Mesenchymal stem cell (in vitro differentiated cells and primary cell): ENCODE measurements around the gene QPCTL. TPM values are rescaled to one million over a fixed set of nuclear protein-coding genes. Genes with fewer than 3 reads are reported as not detected.

Source experiments
- DNase-seq: peaks from one replicate; pipeline ENCODE4 v3.0.0-alpha.2; 2013
- H2AFZ ChIP-seq: one replicate; pipeline ENCODE4 v1.6.1; 2013; ENCODE audit warnings: low read depth, mild to moderate bottlenecking, control low read depth, inconsistent platforms, low read length, moderate library complexity
- H2AK5ac ChIP-seq: 2 replicates; pipeline ENCODE4 v1.6.1; 2013; ENCODE audit warnings: low read length, moderate library complexity, mild to moderate bottlenecking, inconsistent platforms; ENCODE audit not compliant: severe bottlenecking
- H2BK120ac ChIP-seq: one replicate; pipeline ENCODE4 v1.6.1; 2013; ENCODE audit warnings: low read depth, mild to moderate bottlenecking, inconsistent platforms, low read length, moderate library complexity
- H2BK12ac ChIP-seq, 2 experiments: one replicate each; pipeline ENCODE4 v1.6.1; 2013; ENCODE audit warnings: inconsistent platforms in 2 of 2, low read length in 2 of 2, mild to moderate bottlenecking in 2 of 2, moderate library complexity in 2 of 2, control low read depth in 1 of 2
- H2BK15ac ChIP-seq: one replicate; pipeline ENCODE4 v1.6.1; 2013; ENCODE audit warnings: mild to moderate bottlenecking, low read depth, inconsistent platforms; ENCODE audit not compliant: poor library complexity, severe bottlenecking
- H2BK5ac ChIP-seq: 2 replicates; pipeline ENCODE4 v1.6.1; 2013; ENCODE audit warnings: low read depth, mild to moderate bottlenecking, low read length, control low read depth, inconsistent platforms; ENCODE audit not compliant: poor library complexity, severe bottlenecking
- H3K14ac ChIP-seq, 2 experiments: one replicate each; pipeline ENCODE4 v1.6.1; 2013; ENCODE audit warnings: inconsistent platforms in 2 of 2, low read length in 2 of 2, control low read depth in 1 of 2, mild to moderate bottlenecking in 1 of 2, moderate library complexity in 1 of 2
- H3K18ac ChIP-seq, 2 experiments: one replicate each; pipeline ENCODE4 v1.6.1; 2013; ENCODE audit warnings: inconsistent platforms in 2 of 2, low read length in 2 of 2, control low read depth in 1 of 2, low read depth in 1 of 2, mild to moderate bottlenecking in 1 of 2
- H3K23ac ChIP-seq, 2 experiments: one replicate each; pipeline ENCODE4 v1.6.1; 2013; ENCODE audit warnings: inconsistent platforms in 2 of 2, low read length in 2 of 2, mild to moderate bottlenecking in 2 of 2, moderate library complexity in 2 of 2, control low read depth in 1 of 2
- H3K27ac ChIP-seq: 2 replicates; pipeline ENCODE4 v1.5.1; 2013; ENCODE audit warnings: mild to moderate bottlenecking, moderate library complexity, low read length, control low read depth, inconsistent platforms; ENCODE audit not compliant: poor library complexity, severe bottlenecking
- H3K27me3 ChIP-seq, 2 experiments: 2 replicates each; pipeline versions ENCODE4 v1.6.1 to v1.7.0; 2013; ENCODE audit warnings: low read length in 2 of 2, mild to moderate bottlenecking in 2 of 2, moderate library complexity in 2 of 2, control low read depth in 1 of 2, inconsistent platforms in 1 of 2; ENCODE audit not compliant: control insufficient read depth in 1 of 2, insufficient read depth in 1 of 2
- H3K36me3 ChIP-seq, 2 experiments: 2 replicates each; pipeline versions ENCODE4 v1.6.1 to v1.7.0; 2013; ENCODE audit warnings: low read length in 2 of 2, control low read depth in 1 of 2, inconsistent platforms in 1 of 2, low read depth in 1 of 2, mild to moderate bottlenecking in 1 of 2; ENCODE audit not compliant: insufficient read depth in 2 of 2, control insufficient read depth in 1 of 2
- H3K4ac ChIP-seq, 2 experiments: one replicate each; pipeline ENCODE4 v1.6.1; 2013; ENCODE audit warnings: inconsistent platforms in 2 of 2, low read length in 2 of 2, mild to moderate bottlenecking in 2 of 2, moderate library complexity in 2 of 2, control low read depth in 1 of 2, low read depth in 1 of 2
- H3K4me1 ChIP-seq: 2 replicates; pipeline ENCODE4 v1.6.1; 2013; ENCODE audit warnings: low read depth, low read length, control low read depth; ENCODE audit not compliant: control insufficient read depth, insufficient read depth
- H3K4me2 ChIP-seq: 2 replicates; pipeline ENCODE4 v1.6.1; 2013; ENCODE audit warnings: low read length, mild to moderate bottlenecking, inconsistent platforms; ENCODE audit not compliant: poor library complexity, severe bottlenecking
- H3K4me3 ChIP-seq, 2 experiments: 2 replicates each; pipeline versions ENCODE4 v1.5.1 to v1.7.0; 2013; ENCODE audit warnings: low read length in 2 of 2, mild to moderate bottlenecking in 2 of 2, control low read depth in 1 of 2, low read depth in 1 of 2; ENCODE audit not compliant: insufficient read depth in 1 of 2
- H3K79me1 ChIP-seq: replicated peaks from 2 replicates; pipeline ENCODE4 v1.6.1; 2013; ENCODE audit warnings: mild to moderate bottlenecking, control low read depth, low read length, inconsistent platforms; ENCODE audit not compliant: poor library complexity, severe bottlenecking
- H3K9ac ChIP-seq: 2 replicates; pipeline ENCODE4 v1.7.0; 2013; ENCODE audit warnings: mild to moderate bottlenecking, low read length, moderate library complexity
- H3K9me3 ChIP-seq: 2 replicates; pipeline ENCODE4 v1.7.0; 2013; ENCODE audit warnings: mild to moderate bottlenecking, low read length; ENCODE audit not compliant: control insufficient read depth
- H4K8ac ChIP-seq: one replicate; pipeline ENCODE4 v1.6.1; 2013; ENCODE audit warnings: inconsistent platforms, mild to moderate bottlenecking, low read length, moderate library complexity
- H4K91ac ChIP-seq: one replicate; pipeline ENCODE4 v1.6.1; 2013; ENCODE audit warnings: mild to moderate bottlenecking, low read length, inconsistent platforms
- WGBS: methylation state at CpG from one replicate; pipeline ENCODE4 v1.1.7; 2013; ENCODE audit warnings: mixed read lengths; 5-methylcytosine and 5-hydroxymethylcytosine counted together
- small RNA-seq: library from polyadenylated mRNA; stranded (forward); fragments of <200 nt; extraction: miRNeasy Mini kit (QIAGEN cat#:217004); gene quantifications from one replicate; pipeline ENCODE3, GENCODE V24; 2013; ENCODE audit warnings: low read depth

Gene QPCTL

GRCh38 chr19:45753548-45753947 lies 61.1 kb downstream of the QPCTL start:
- no peak overlapping the region for H3K9ac ChIP-seq
- H2BK15ac ChIP-seq: no peak overlapping the region
- H3K4me2 ChIP-seq: no peak overlapping the region
- no peak overlapping the region for H2BK12ac ChIP-seq
- H3K4me3 ChIP-seq: no peak overlapping the region
- no peak overlapping the region for H2BK5ac ChIP-seq
- H3K14ac ChIP-seq: peak overlapping the region in 1 of 2 experiments; percentile 26
- H2BK120ac ChIP-seq: no peak overlapping the region
- no peaks in the 10 kb centered on the region for H3K79me1 ChIP-seq
- H3K36me3 ChIP-seq: no peaks in the 10 kb centered on the region
- H3K23ac ChIP-seq: no peak overlapping the region
- H3K18ac ChIP-seq: peak overlapping the region in 1 of 2 experiments; percentile 30
- no peak overlapping the region for H2AK5ac ChIP-seq
- no peak for DNase-seq
- H2AFZ ChIP-seq: peak overlapping the region; percentile 15
- no peaks in the 10 kb centered on the region for H3K9me3 ChIP-seq
- peaks cover 0 to 4% of the 10 kb centered on the region in 2 experiments for H3K27me3 ChIP-seq
- no peak overlapping the region for H3K4ac ChIP-seq
- no peak overlapping the region for H4K8ac ChIP-seq
- WGBS: 63% methylated on average over 6 of the region's 6 CpGs
- H3K4me1 ChIP-seq: peaks cover 4% of the 10 kb centered on the region
- no peak overlapping the region for H4K91ac ChIP-seq
- no peak overlapping the region for H3K27ac ChIP-seq

Small RNAs within 50 kb of the gene (small RNA-seq; reads per million reads assigned to genes)
- gene MIR642A (9.2 reads per million, percentile 77 among the genes with 10 or more reads in this experiment), gene RN7SL836P (not detected)
